HG03175 (cell line): ENCODE measurements around the gene FRMD6.

Experiments used
- ATAC-seq: cut with Tn5 transposase; IDR thresholded peaks from one replicate; pipeline ENCODE4 v1.9.1; 2021; ENCODE audit warnings: mild to moderate bottlenecking, moderate library complexity; ENCODE audit not compliant: unreplicated experiment

FRMD6 gene

DNA sequence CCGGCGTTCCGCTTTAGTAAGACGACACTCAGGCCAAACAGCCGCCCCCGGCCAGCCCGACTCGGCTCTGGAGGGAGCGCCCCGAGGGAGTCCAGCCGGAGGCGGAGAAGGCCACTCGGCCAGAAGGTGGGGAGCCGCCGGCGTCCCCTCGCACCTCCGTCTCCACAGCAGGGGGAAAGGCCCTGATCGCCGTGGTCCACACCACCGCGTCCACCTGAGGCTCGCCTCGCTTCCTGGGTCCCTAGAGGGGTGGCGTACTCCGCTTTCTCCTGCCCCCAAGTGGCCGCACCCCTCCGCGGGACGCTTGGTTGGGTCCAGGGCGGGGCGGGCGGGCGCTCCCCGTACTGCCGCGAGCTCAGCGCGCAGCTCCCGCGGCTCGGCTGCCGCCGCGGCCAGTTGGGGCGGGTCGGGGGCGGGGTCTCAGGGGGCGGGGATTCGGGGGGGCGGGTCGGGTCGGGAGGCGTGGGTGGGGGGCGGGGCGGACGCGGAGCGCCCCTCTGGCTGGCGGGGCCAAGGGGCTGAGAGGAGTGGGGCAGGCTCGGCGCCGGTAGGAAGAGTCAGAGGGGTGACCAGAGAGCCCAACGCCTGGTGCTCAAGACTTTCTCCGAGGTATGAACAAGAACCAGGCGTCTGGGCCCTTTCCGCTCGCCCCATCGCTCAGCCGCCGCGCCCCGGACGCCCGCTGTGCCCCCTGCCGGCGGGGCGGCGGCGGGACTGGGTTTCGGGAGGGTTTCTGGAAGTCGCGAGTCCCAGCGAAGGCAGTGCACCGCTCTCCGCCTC lies at the start of gene FRMD6:
FRMD6 (plus strand) TSS at position 523 of the 780 bp plus-strand sequence. CDS start 37,927 bp downstream, outside the sequence.
- peak; percentile 77 for ATAC-seq

DNA sequence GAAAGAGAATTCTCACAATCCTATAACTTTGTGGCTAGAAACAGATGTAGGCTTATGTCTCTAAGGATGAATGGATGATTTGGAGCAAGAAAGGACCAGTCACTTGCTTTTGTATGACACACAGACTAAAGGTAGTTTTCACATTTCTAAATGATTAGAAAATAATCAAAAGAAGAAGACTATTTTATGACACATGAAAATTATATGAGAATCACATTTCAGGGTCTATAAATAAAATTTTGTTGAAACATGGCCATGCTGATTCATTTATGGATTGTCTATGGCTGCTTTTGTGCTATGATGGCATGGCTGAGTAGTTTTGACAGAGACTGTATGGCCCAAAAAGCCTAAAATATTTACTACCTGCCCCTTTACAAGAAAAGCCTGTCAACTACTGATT lies 49.4 kb upstream of the FRMD6 start:
- no peak for ATAC-seq

DNA sequence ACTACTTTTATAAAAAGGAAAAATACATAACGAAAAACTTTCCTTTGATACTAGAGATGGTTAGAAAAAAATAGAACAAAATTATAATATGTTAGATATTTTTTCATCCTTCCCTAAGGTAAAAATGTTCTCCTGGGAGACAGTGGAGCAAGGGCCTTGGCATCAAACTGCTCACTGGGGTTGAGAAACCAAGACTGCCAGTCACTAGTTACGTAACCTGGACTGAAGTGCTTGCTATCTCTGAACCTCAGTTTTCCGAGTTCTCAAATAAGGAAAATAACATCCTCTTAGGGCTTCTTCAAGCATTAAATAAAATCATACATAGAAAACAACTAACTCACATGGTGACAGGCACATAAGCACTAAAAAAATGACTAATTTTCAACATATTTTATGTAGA lies 48.2 kb upstream of the FRMD6 start:
- no peak for ATAC-seq

DNA sequence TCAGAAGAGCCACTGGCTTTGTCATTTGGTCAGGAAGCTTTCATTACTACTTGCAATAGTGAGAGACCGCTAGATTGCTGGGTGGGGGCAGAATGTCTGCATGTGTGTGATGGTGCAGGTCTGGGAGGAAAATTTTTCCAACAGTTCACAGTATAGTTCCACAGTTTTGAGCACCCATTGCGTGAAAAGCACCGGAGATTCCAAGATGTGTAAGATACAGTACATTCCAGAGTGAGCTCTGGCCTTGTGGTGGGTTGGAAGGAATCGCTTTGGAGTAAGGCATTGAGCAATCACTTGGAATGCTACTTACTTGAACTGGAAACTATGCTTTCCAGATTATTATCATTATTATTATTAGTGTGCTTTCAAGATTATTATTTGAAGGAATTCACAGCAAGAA lies 47.6 kb upstream of the FRMD6 start:
- ATAC-seq, result no peak

DNA sequence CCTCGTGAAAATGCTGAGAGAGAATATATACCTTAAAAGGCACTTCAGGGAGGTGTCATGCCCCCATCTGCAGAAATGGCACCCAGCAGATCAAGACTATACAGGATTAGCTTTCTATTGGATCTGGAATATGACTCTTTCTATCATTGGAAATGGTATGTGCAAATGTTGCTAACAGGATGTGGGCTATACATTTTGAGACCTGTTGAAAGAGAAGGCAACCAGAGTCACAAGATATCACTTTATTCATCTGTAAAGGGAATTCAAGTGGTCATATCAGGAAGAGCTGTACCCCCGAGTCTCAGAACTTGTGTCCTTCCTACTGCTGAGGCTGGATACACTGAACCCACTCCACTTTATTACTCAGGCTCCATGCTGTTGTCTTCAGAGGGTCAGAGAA lies 46.1 kb upstream of the FRMD6 start:
- ATAC-seq, result no peak

DNA sequence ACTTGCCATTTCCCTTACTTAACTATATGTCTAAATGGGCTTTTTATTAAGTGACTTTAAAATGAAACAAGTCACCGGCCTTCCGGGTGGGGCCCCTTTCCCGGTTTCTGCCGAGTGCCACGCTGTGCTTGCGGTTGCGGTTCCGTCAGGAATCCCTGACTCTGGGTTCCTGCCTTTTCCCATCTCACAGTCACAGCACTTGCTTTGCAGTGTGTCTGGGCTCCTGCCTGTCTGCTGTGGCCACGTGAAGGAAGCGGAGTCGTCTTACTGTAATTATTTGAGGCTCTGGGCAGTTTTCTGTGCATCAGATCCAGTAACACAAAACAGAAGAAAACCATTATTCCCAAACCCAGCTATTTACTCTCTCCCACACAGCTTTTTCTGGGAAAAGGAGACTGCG lies 44.0 kb upstream of the FRMD6 start:
- no peak for ATAC-seq

DNA sequence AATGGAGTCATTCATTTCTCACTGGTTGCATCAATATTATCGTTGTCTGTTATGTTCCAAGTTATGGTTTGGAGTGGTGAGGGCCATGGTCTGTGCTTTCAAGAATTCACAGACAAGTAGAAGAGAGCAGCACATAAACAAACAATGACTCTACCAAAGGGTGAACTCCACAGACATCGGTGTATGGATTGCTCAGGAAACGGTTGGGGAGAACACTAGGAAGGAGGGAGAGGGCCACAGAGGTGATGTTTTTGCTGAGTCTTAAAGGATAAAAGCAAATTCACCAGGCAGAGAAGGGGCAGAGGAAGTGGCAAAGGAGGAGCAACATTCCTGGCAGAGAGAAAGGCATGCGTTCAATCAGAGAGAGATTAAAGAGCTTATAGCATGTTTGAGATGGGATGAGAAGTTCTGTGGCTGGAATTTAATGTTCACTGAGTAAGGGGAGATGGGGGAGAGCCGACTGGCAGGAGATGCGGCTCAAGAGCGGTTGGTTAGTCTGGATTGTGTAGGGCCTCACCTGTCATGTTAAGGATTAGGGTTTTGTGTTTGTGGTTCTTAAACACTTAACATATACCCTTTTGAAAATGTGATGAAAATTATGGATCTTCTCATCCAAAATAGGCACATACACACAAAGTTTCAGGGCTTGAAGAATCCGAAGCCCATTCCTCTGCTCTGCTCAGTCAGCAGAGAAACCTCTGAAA lies 42.3 kb upstream of the FRMD6 start:
- no peak for ATAC-seq

DNA sequence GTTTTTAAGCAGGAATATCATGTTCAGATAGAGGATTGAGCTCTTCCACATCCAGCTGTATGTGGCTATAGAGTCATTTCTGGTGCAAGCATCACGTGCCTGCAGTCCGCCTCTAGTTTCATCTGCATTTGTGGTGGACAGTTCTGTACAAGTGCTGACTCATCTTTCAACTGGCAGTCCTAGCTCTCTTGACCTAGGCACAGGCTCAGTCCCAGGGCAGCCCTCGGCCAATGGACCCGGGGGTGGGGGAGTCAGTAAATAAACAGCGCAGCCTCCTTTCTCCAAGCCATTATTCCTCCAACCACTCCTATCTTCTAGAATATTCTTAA lies 41.8 kb upstream of the FRMD6 start:
- ATAC-seq, result no peak

DNA sequence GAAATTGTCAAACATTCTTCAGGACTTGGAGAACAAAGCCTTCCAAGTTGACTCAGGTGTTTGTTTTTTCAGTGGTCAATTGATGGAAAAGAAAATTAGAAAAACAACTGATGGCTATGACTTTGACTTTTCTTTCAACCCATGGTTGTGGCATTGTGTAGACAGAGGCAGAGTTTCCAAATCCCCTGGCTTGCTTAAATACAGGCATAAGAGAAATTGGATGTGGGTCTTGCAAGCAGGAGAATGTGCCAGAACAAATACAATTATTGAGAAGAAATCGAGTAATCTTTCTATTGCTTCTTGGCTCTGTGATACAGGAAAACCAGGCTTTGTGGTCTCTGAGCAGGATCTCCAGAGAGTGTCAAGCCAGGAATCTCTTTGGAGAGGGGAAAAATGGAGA lies 40.9 kb upstream of the FRMD6 start:
- no peak for ATAC-seq

DNA sequence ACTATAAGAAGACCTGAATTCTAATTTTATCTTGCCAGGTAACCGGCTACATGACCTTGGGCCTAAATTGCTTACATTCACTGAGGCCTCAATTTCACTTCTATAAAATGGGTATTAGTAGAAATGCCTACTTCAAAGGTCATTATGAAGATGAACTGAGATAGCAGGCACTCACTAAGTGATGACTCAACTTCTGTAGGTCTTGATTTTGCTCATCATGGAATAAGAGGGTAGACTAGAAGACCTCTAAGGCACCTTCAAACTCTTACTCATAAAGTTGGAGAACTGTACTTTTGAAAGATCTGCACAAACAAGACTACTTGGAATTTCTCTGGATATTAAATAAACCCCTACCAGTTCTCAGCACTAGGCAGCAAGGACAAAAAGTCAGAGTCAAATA lies 39.3 kb upstream of the FRMD6 start:
- ATAC-seq, result no peak

DNA sequence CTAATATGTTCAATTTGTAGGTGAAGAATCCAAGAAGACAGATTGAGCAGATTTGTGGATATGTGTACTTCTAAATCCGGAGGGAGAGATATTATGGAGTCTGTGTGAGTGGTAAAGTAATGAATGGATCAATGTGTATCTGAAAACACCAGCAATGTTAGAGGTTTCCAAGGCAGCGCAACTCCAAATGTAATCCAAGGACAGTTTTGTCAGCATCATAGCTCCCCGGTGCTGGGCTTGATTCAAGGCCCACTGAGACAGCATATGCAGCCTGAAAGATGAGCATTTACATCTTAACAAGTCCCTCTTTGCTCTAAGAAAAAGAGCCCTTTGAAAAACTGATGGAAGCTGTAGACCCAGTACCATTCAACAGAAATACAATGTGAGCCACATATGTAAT lies 38.3 kb upstream of the FRMD6 start:
- no peak for ATAC-seq

DNA sequence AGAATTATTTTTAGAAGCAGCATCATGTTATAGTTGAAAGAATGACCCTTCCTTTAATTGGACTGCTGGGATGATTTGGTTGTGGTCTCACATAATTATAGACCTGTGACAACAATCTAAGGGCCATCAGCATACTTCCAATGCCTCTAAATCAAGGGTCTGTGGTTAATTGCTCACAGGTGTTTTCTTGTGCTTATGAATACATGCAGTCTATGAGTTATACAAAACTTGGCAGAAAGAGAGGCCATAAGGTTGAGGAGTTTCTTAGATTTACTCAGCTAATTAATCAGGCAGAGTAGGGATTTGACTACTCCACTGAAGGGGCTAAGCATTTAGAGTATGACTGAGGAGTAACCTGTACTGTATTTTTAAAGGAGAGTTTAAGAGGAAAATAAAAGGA lies 37.0 kb upstream of the FRMD6 start:
- ATAC-seq, result no peak

DNA sequence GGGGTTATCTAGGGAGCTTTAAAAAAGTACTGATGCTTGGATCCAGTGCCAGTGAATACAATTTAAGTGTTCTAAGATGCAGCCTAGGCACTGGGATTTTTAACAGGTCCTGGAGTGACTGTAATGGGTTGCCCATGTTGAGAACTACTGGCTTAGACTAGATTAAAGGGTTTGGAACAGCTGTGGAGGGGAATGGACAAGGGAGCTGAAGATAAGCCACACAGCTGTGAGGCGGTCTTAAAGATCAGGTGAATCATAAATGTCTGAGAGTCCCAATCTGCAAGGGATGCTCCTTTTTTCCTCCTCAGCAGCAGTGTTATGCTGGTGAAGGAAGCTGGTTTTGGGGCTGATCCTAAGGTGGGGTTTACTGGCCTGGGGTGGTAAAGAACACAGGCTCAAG lies 35.5 kb upstream of the FRMD6 start:
- no peak for ATAC-seq

DNA sequence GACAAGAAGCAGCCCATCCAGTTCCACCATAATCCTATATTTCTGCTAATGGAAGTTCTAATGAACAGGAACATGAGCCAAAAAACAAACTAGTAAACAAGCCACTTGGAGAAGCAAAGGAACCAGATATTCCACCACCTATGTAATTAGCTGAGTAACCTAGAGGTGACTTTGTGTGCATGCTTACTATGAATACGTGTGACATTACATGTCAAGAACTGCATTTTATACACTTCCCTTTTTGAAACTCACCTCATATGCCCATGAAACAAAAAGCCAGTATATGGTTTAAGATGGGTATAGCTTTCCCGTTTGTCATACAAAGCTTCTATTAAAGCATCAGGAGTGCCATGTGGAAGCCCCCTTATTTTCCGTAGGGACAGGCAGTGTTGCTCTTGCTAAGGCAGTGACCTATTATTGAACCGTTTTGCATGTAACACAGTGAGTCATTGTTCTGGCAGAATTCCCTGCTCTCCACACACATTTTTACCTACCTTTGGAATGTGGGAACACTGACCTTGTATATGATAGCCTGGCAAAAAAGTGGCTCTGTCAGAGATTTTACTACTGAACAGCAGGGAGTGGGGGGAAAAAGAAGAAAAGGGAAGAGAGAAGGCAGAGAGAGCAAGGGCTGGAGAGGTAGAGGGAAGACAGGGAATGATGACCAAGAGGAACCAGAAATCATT lies 34.8 kb upstream of the FRMD6 start:
- no peak for ATAC-seq

DNA sequence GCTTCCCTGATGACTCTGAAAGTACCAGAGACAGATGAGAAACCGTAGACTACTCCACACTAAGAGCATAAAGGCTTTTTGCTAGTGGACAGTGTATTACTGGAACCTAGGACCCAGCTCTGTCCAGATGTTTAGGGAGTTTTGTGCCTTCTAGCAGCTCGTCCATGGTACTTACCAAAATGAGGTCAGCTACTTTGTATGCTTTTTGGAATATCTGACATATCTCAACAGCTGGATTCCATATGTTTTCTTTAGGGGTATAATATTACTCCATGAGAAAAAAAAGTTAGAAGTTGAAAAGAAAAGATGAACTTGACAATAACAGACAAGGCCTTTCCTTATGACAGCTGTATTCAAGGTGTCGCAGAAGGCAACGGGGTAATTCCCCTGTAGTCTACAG lies 32.1 kb upstream of the FRMD6 start:
- no peak for ATAC-seq

DNA sequence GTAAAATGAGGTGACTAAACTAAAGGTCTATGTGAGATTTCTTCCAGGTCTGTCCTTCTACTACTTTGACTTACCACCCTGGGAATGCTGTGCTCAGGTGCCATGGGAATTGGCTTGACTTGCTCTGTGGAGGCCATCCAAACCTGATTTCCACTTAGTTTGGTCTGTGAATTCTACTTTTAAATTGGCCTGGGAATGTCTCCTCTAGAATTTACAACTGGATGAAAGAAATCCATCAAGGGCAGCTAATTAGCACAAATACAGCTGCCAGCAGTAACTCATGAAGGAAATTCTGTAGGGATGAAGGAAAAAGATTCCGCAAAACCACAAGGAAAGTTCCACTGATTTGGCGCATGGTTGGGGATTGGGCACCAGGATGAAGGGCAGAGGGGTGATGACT lies 31.7 kb upstream of the FRMD6 start:
- ATAC-seq, result no peak

DNA sequence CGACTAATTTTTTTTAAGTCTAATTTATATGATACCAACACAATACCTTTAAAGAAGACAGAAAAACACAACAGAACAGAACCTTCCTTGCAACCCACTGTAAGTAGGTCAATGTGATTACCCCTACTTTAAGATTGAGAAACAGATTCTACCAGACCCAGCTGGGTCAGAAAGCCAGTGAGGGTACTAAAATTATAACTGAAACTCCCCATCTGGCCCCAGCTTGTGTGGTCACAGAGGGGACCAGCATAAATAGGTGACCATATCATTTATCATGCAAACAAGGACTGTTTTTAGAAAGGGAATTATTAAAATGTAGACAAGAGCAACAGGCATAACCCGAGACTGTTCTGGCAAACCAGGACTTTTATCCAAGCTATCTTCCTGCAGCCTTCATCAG lies 30.1 kb upstream of the FRMD6 start:
- no peak for ATAC-seq

DNA sequence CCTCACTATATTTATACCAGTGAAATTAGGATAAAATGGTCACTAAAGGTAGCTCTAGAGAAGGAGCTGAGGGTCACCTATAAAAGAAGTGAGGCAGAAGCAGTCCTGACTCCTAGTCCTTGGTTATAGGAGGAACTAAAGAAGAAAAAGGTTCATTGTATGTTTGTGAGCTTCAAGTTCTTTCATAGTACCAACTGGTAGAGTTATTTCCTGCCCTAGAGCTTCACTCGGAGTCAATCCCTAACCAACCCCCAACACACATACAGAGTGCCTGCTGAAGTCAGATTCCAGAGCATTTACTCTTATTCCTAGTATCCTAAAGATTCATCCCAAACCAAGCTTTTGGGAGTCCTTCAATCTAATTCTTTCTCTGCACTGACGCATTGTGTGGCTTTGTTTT lies 29.3 kb upstream of the FRMD6 start:
- no peak for ATAC-seq

DNA sequence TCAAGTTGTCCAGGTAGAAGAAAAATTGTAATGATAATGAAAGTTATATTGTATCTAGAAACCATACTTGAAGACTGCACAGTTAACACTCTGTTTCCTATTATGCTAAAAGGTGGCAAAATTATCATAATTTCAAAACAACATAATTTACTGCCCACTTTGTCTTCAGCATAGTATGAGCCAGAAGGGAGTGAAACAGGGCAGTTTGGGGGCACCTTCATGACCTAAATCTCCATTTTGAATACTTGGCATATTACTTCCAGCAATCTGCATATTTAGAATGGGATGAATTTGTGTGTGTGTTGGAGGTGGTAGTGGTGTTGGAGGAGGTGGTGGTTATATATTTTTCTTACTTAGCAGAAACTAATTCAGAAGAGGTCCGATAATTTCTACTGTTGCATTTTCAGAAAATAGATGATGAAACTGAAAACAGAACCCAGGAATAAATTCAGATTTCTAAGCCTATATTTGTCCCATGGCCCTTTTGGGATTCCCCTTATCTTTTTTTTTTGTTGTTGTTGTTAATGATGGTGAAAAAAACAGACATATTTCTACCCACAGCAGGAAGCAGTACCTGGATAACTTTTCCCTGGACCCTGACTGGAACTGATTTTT lies 26.6 kb upstream of the FRMD6 start:
- no peak for ATAC-seq

DNA sequence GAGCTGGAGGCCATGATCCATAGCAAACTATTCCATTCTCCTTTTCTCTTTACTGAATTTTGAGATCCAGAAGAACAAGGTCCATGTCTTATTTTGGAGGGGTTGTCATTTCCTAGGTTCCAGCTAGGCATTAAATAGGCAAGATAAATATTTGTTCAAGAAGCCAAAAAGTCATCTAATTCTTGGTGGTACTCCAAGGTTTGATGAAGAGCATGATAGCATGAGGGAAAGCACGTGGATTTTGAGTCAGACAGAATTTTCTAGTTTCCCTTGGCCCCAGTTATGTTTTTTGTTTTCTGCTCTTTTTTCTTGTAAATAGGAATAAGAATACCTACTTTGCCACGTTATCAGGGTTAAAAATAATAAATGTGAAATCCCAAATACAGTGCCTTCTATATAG lies 25.5 kb upstream of the FRMD6 start:
- no peak for ATAC-seq

DNA sequence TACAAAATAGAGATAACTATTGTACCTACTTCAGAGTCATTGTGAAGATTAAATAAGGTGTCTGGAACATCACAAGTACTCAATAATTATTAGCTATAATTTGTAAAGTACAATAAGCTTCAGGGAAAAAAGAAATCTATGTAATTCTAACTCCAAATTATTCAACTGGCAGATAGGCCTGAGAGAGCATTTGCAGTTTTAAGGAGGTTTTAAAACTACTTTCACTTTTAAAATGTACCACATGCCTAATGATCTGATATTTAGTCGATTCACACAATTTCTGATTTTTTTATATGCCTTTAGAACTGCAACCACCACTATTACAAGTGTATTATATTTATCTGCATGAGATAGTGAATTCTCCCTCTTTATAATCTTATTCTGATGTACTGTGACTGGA lies 24.9 kb upstream of the FRMD6 start:
- no peak for ATAC-seq

DNA sequence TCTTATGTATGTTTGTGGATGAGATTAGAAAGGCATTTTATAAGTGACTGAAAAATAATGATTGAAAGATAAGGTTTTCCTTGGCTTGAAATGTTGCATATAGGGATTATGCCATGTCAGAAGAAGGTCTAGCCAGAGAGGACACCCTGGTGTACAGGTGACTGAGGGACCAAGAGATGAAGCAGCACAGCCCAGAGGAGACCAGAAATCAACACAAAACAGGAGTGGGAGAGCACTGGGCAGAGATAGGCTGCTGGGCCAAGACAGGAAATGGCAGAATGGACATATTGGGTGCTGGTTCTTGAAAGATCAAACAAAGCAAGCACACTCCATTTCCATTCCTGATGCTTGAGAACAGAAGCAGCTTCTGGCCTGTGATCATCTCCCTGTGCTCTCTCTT lies 24.4 kb upstream of the FRMD6 start:
- ATAC-seq, result no peak
